HepG2 (cell line): ENCODE results near the gene IGF2BP1. TPM values are rescaled to one million over a fixed set of nuclear protein-coding genes. Genes with fewer than 3 reads are reported as not detected.

Source experiments
- CBX2 ChIP-seq, 2 experiments: fragments of 200-600 bp in 1 of 2; sonication (generic); formaldehyde crosslinking in 1 of 2; IDR thresholded peaks; 2 replicates each; pipeline versions ENCODE4 v1.7.0 to v1.8.1; 2018 to 2022; ENCODE audit warnings: low read depth in 2 of 2, low read length in 1 of 2, mild to moderate bottlenecking in 1 of 2, missing genetic modification reagents in 1 of 2
- DNMT3B ChIP-seq: conservative IDR thresholded peaks from 2 replicates; pipeline ENCODE4 v1.6.1; 2016; ENCODE audit warnings: missing biosample characterization, control low read depth
- HDAC6 ChIP-seq: fragments of 200-600 bp; sonication (generic); IDR thresholded peaks from 2 replicates; pipeline ENCODE4 v1.7.0; 2017; ENCODE audit warnings: mild to moderate bottlenecking, antibody characterized with exemption, low read length, low read depth
- JUN ChIP-seq: sonication (generic); formaldehyde crosslinking; IDR thresholded peaks from 2 replicates; pipeline ENCODE4 v1.4.0; 2020; ENCODE audit warnings: mild to moderate bottlenecking, missing genetic modification reagents
- NFKBIZ ChIP-seq: IDR thresholded peaks from 2 replicates; pipeline ENCODE4 v1.6.1; 2018; ENCODE audit warnings: missing genetic modification reagents, missing compliant biosample characterization
- ONECUT2 ChIP-seq: sonication (generic); formaldehyde crosslinking; IDR thresholded peaks from 2 replicates; pipeline ENCODE4 v1.4.0; 2020; ENCODE audit warnings: missing genetic modification reagents
- SALL2 ChIP-seq: sonication (generic); formaldehyde crosslinking; IDR thresholded peaks from 2 replicates; pipeline ENCODE4 v1.8.1; 2023; ENCODE audit warnings: mild to moderate bottlenecking, missing genetic modification reagents, inconsistent platforms
- THAP8 ChIP-seq: sonication (generic); formaldehyde crosslinking; IDR thresholded peaks from 2 replicates; pipeline ENCODE4 v1.5.1; 2020; ENCODE audit warnings: missing genetic modification reagents, mild to moderate bottlenecking, borderline replicate concordance
- ZNF512B ChIP-seq: sonication (generic); formaldehyde crosslinking; IDR thresholded peaks from 2 replicates; pipeline ENCODE4 v1.5.1; 2020; ENCODE audit warnings: missing genetic modification reagents, mild to moderate bottlenecking, borderline replicate concordance
- polyA plus RNA-seq, 8 experiments: library from polyadenylated mRNA; depleted of rRNA in 3 of 8; stranded (reverse) in 7 of 8; unstranded in 1 of 8; fragments of >200 nt; fragmentation: Illumina TruSeq in 4 of 8; extraction: Trizol in 4 of 8; gene quantifications; 2 replicates each; pipeline versions ENCODE4 v1.2.1 to v1.2.3, GENCODE V29; 2011 to 2016; ENCODE audit warnings: low read depth in 4 of 8, missing spikeins in 1 of 8, mixed read lengths in 1 of 8; ENCODE audit not compliant: insufficient read depth in 1 of 8
- total RNA-seq, 5 experiments: library from RNA; depleted of rRNA; stranded (reverse); fragments of >200 nt; fragmentation: Illumina TruSeq; extraction: Trizol; gene quantifications; 2 replicates each; pipeline ENCODE4 v1.2.3, GENCODE V29; 2016; ENCODE audit warnings: low read depth in 1 of 5
- TF ChIP-seq, protein P1 (sequence below): sonication (generic); formaldehyde crosslinking; IDR thresholded peaks from 2 replicates; pipeline ENCODE4 v1.5.0; 2020; ENCODE audit warnings: mild to moderate bottlenecking, missing genetic modification reagents, moderate library complexity
- TF ChIP-seq, protein P2 (sequence below): sonication (generic); formaldehyde crosslinking; IDR thresholded peaks from 2 replicates; pipeline ENCODE4 v1.4.0; 2020; ENCODE audit warnings: missing genetic modification reagents
- TF ChIP-seq, protein P3 (sequence below): sonication (generic); formaldehyde crosslinking; IDR thresholded peaks from 2 replicates; pipeline ENCODE4 v1.5.0; 2020; ENCODE audit warnings: mild to moderate bottlenecking, missing genetic modification reagents
- TF ChIP-seq, protein P4 (sequence below): sonication (generic); formaldehyde crosslinking; IDR thresholded peaks from 2 replicates; pipeline ENCODE4 v1.5.0; 2020; ENCODE audit warnings: missing genetic modification reagents

The IGF2BP1 gene
- total and polyA plus RNA-seq, 2 of the 13 experiments (the other 11 are each of a cell fraction or from before 2014, with no cell fraction given), result 29.7 to 75.1 TPM

DNA sequence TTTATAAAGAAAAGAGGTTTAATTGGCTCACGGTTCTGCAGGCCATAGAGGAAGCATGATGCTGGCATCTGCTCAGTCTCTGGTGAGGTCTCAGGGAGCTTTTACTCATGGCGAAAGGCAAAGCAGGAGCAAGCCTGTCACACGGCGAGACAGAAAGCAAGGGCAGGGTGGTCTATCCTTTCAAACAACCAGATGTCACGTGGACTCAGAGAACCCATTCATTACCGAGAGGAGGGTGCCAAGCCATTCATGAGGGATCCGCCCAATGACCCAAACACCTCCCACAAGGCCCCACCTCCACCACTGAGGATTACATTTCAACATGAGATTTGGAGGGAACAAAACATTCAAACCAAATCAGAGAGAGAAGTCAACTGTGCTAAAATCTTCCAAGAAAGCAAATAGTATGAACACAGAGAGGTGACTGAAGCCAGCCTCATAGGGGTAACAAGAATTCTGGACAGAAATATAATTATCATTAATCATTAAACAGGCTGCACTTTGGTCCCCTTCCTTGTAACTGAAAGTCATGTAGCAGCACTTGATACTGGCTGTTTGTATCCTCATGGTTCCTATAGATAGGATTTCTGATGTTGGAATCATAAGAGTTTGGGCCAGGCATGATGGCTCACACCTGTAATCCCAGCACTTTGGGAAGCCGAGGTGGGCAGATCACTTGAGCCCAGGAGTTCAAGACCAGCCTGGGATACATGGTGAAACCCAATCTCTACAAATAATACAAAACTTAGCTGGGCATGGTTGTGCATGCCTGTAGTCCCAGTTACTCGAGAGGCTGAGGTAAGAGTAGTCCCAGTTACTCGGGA, 82.9 kb downstream of the IGF2BP1 start (continued):
- TF ChIP-seq HDAC6 (no peak), SALL2 (CRISPR knock-in tag) (peak; percentile 37; the same call in 1 of the 2 replicates), NFKBIZ (CRISPR knock-in tag) (0 out of 2 replicates have a peak, but pooled peaks have one; percentile 51), ZNF512B (CRISPR knock-in tag) (no peak), JUN (CRISPR knock-in tag) (no peak), THAP8 (no peak), CBX2 (IDR thresholded peaks at IDR 0.05; ENCODE audit: low read depth, low read length) (no peak), CBX2 (CRISPR knock-in tag; IDR thresholded peaks at IDR 0.05; ENCODE audit: low read depth) (no peak), DNMT3B (CRISPR knock-in tag) (no peak), ONECUT2 (no peak)
- TF ChIP-seq, protein P1, sequence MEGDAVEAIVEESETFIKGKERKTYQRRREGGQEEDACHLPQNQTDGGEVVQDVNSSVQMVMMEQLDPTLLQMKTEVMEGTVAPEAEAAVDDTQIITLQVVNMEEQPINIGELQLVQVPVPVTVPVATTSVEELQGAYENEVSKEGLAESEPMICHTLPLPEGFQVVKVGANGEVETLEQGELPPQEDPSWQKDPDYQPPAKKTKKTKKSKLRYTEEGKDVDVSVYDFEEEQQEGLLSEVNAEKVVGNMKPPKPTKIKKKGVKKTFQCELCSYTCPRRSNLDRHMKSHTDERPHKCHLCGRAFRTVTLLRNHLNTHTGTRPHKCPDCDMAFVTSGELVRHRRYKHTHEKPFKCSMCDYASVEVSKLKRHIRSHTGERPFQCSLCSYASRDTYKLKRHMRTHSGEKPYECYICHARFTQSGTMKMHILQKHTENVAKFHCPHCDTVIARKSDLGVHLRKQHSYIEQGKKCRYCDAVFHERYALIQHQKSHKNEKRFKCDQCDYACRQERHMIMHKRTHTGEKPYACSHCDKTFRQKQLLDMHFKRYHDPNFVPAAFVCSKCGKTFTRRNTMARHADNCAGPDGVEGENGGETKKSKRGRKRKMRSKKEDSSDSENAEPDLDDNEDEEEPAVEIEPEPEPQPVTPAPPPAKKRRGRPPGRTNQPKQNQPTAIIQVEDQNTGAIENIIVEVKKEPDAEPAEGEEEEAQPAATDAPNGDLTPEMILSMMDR, result no peak
- TF ChIP-seq, protein P2, sequence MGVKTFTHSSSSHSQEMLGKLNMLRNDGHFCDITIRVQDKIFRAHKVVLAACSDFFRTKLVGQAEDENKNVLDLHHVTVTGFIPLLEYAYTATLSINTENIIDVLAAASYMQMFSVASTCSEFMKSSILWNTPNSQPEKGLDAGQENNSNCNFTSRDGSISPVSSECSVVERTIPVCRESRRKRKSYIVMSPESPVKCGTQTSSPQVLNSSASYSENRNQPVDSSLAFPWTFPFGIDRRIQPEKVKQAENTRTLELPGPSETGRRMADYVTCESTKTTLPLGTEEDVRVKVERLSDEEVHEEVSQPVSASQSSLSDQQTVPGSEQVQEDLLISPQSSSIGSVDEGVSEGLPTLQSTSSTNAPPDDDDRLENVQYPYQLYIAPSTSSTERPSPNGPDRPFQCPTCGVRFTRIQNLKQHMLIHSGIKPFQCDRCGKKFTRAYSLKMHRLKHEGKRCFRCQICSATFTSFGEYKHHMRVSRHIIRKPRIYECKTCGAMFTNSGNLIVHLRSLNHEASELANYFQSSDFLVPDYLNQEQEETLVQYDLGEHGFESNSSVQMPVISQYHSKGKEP (CRISPR knock-in tag), result no peak
- TF ChIP-seq, protein P3, sequence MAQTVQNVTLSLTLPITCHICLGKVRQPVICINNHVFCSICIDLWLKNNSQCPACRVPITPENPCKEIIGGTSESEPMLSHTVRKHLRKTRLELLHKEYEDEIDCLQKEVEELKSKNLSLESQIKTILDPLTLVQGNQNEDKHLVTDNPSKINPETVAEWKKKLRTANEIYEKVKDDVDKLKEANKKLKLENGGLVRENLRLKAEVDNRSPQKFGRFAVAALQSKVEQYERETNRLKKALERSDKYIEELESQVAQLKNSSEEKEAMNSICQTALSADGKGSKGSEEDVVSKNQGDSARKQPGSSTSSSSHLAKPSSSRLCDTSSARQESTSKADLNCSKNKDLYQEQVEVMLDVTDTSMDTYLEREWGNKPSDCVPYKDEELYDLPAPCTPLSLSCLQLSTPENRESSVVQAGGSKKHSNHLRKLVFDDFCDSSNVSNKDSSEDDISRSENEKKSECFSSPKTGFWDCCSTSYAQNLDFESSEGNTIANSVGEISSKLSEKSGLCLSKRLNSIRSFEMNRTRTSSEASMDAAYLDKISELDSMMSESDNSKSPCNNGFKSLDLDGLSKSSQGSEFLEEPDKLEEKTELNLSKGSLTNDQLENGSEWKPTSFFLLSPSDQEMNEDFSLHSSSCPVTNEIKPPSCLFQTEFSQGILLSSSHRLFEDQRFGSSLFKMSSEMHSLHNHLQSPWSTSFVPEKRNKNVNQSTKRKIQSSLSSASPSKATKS, result no peak
- TF ChIP-seq, protein P4, sequence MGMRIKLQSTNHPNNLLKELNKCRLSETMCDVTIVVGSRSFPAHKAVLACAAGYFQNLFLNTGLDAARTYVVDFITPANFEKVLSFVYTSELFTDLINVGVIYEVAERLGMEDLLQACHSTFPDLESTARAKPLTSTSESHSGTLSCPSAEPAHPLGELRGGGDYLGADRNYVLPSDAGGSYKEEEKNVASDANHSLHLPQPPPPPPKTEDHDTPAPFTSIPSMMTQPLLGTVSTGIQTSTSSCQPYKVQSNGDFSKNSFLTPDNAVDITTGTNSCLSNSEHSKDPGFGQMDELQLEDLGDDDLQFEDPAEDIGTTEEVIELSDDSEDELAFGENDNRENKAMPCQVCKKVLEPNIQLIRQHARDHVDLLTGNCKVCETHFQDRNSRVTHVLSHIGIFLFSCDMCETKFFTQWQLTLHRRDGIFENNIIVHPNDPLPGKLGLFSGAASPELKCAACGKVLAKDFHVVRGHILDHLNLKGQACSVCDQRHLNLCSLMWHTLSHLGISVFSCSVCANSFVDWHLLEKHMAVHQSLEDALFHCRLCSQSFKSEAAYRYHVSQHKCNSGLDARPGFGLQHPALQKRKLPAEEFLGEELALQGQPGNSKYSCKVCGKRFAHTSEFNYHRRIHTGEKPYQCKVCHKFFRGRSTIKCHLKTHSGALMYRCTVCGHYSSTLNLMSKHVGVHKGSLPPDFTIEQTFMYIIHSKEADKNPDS (CRISPR knock-in tag), result no peak
